ENCODE measurements around the gene AOC1. TPM values are rescaled to one million over a fixed set of nuclear protein-coding genes. Genes with fewer than 3 reads are reported as not detected.

The AOC1 gene, protein sequence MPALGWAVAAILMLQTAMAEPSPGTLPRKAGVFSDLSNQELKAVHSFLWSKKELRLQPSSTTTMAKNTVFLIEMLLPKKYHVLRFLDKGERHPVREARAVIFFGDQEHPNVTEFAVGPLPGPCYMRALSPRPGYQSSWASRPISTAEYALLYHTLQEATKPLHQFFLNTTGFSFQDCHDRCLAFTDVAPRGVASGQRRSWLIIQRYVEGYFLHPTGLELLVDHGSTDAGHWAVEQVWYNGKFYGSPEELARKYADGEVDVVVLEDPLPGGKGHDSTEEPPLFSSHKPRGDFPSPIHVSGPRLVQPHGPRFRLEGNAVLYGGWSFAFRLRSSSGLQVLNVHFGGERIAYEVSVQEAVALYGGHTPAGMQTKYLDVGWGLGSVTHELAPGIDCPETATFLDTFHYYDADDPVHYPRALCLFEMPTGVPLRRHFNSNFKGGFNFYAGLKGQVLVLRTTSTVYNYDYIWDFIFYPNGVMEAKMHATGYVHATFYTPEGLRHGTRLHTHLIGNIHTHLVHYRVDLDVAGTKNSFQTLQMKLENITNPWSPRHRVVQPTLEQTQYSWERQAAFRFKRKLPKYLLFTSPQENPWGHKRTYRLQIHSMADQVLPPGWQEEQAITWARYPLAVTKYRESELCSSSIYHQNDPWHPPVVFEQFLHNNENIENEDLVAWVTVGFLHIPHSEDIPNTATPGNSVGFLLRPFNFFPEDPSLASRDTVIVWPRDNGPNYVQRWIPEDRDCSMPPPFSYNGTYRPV
- under 1 TPM in 1 of 4 donors, not detected in 3; 0.08 TPM for total RNA-seq
- under 1 TPM in 1 of 3 donors, not detected in 2; 0.25 TPM for polyA plus RNA-seq
- long read RNA-seq, donor 1 = 0 reads
- long read RNA-seq, donor 2 = 0 reads

DNA sequence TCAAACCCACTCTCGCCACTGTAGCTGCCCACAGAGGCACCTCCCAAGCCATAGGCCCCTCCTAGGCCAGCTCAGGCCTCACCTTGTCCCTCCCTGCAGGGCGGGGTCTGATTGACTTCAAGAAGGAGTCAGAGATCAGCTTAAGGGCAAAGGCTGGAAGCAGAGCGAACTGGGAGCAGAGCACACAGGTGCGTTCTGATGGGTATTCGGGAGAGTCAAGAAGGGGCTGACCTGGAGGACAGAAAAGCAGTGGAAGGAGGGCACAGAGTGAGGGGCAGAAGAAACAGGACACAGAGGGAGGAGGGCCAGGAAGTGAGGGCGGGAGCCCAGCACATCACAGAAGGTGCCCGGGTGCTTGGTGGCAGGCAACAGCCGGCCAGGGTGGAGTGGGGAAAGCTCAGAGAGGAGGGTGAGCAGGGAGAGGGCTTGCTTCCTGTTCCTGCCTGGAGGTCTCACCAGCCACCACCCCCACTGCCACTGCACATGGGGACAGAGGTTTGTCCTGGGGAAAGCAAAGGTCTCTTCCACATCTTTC is at the start of gene AOC1:
Gene AOC1, plus strand, starts transcription at position 147 of the 535 bp plus-strand sequence. CDS start 3,954 bp downstream, outside the sequence.
- TF ChIP-seq, protein P1, sequence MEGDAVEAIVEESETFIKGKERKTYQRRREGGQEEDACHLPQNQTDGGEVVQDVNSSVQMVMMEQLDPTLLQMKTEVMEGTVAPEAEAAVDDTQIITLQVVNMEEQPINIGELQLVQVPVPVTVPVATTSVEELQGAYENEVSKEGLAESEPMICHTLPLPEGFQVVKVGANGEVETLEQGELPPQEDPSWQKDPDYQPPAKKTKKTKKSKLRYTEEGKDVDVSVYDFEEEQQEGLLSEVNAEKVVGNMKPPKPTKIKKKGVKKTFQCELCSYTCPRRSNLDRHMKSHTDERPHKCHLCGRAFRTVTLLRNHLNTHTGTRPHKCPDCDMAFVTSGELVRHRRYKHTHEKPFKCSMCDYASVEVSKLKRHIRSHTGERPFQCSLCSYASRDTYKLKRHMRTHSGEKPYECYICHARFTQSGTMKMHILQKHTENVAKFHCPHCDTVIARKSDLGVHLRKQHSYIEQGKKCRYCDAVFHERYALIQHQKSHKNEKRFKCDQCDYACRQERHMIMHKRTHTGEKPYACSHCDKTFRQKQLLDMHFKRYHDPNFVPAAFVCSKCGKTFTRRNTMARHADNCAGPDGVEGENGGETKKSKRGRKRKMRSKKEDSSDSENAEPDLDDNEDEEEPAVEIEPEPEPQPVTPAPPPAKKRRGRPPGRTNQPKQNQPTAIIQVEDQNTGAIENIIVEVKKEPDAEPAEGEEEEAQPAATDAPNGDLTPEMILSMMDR (IDR thresholded peaks at IDR 0.05) = no peak
- Histone ChIP-seq H3K4me1 (no peaks in the 10 kb centered on the region), H3K9me3 (no peaks in the 10 kb centered on the region), H3K36me3 (ENCODE audit: insufficient read depth in 1 of 2, low read depth in 1 of 2) (no peaks in the 10 kb centered on the region), H3K27ac (no peak within 1 kb of the TSS), H3K27me3 (ENCODE audit: insufficient read depth in 3 of 3, low read length in 2 of 3) (peaks cover 0 to 14% (median 8%) of the 10 kb centered on the region in 3 donors), H3K4me3 (no peak within 1 kb of the TSS)
- WGBS, 3 donors = 49 to 57% (median 53%) methylated on average over 8 of the region's 8 CpGs
- intact Hi-C loops (cut with DNase I) = no loop called here
- DNase-seq (no peak), ATAC-seq (no peak)

DNA sequence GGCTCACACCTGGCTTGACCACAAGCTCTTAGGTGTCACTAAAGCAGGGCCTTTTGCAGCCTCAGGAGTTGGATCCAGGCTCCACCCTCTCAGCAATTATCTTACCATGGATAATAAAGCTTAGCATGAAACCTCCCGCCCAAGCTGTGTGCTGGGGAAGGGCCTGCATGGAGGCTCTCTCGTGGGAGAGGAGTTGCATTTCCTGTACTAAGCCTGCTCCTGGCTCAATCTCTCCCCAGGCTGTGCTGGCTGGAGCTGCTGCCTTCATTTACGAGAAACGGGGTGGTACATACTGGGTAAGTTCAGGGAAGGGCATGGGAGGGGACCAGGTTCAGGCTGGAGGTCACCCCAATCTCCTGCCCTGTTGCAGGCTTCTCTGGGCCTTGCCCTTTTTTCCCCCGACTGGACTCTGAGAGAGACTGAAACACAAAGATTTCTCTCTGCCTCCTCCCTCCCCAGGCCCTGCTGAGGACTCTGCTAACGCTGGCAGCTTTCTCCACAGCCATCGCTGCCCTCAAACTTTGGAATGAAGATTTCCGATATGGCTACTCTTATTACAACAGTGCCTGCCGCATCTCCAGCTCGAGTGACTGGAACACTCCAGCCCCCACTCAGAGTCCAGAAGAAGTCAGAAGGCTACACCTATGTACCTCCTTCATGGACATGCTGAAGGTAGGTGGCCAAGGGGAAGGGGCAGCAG is 49.0 kb upstream of the AOC1 start:
- WGBS, 3 donors = 40 to 46% (median 42%) methylated on average over 10 of the region's 10 CpGs
- DNase-seq (no peak), ATAC-seq (no peak)
- Histone ChIP-seq H3K9me3 (peaks cover 9% of the 10 kb centered on the region), H3K27ac (no peak overlapping the region), H3K4me3 (no peak overlapping the region), H3K27me3 (ENCODE audit: insufficient read depth in 3 of 3, low read length in 2 of 3) (peaks cover 0 to 47% (median 8%) of the 10 kb centered on the region in 3 donors), H3K4me1 (no peaks in the 10 kb centered on the region), H3K36me3 (ENCODE audit: insufficient read depth in 1 of 2, low read depth in 1 of 2) (no peaks in the 10 kb centered on the region)
- TF ChIP-seq, protein P1 (IDR thresholded peaks at IDR 0.05) = no peak
- intact Hi-C loops (cut with DNase I) = no loop called here

DNA sequence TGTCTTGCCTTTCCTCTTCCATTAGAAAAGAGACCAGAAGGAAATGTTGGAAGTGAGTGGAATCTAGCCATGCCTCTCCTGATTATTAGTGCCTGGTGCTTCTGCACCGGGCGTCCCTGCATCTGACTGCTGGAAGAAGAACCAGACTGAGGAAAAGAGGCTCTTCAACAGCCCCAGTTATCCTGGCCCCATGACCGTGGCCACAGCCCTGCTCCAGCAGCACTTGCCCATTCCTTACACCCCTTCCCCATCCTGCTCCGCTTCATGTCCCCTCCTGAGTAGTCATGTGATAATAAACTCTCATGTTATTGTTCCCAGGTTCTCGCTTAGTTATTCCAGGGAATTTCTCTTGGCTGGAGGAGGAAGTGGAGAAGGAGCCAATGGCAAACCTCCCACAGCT is 47.5 kb upstream of the AOC1 start:
- Histone ChIP-seq H3K4me3 (no peak overlapping the region), H3K4me1 (no peaks in the 10 kb centered on the region)

DNA sequence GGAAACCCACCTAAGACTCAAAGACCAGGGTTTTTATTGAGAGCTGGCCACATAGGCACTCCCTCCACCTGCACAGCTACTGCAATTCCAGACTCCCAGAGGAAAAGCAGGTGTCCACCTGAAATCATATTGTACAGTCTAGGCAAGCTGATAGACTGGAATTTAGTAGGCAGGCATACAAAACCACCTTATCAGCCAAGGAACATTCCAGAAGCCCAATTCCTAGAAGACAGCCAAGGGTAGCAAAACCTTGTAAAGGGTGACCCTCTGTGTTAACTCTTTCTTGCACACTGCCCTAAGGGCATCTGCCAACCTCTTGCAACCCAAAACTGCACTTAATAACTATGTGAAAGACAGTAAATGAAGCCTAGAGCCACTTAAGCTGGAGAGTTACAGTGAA is 46.5 kb upstream of the AOC1 start:
- intact Hi-C loops (cut with DNase I) = no loop called here
- DNase-seq = no peak
- Histone ChIP-seq H3K4me3 (no peak overlapping the region), H3K4me1 (no peaks in the 10 kb centered on the region), H3K36me3 (ENCODE audit: insufficient read depth in 1 of 2, low read depth in 1 of 2) (no peaks in the 10 kb centered on the region), H3K27me3 (ENCODE audit: insufficient read depth in 3 of 3, low read length in 2 of 3) (peaks cover 0 to 25% (median 7%) of the 10 kb centered on the region in 3 donors), H3K9me3 (peaks cover 9% of the 10 kb centered on the region), H3K27ac (no peak overlapping the region)
- TF ChIP-seq, protein P1 (IDR thresholded peaks at IDR 0.05) = no peak
- ATAC-seq = no peak

More for the DNA sequence above, 47.5 kb upstream of the AOC1 start:
- H3K27me3 ChIP-seq (ENCODE audit: insufficient read depth in 3 of 3, low read length in 2 of 3) = peaks cover 0 to 36% (median 8%) of the 10 kb centered on the region in 3 donors
- H3K36me3 ChIP-seq (ENCODE audit: insufficient read depth in 1 of 2, low read depth in 1 of 2) = no peaks in the 10 kb centered on the region
- H3K9me3 ChIP-seq = peaks cover 9% of the 10 kb centered on the region
- intact Hi-C loops (cut with DNase I) = no loop called here
- 83 to 92% (median 90%) methylated on average over 5 of the region's 5 CpGs for WGBS, 3 donors
- TF ChIP-seq, protein P1 (IDR thresholded peaks at IDR 0.05) = no peak
- ATAC-seq (no peak), DNase-seq (no peak)
- H3K27ac ChIP-seq = no peak overlapping the region

Measured in psoas muscle (tissue), 8 donors.